HepG2 (cell line): ENCODE results near the gene TRAF3.

Source experiments
- BCL6 ChIP-seq: IDR thresholded peaks from 2 replicates; pipeline ENCODE4 v1.6.1; 2016; ENCODE audit warnings: missing genetic modification reagents, missing compliant biosample characterization
- FOXK1 ChIP-seq: sonication (generic); formaldehyde crosslinking; IDR thresholded peaks from 2 replicates; pipeline ENCODE4 v1.4.0; 2020; ENCODE audit warnings: low read depth, missing genetic modification reagents, borderline replicate concordance
- UBTF ChIP-seq: sonication (generic); formaldehyde crosslinking; IDR thresholded peaks from 2 replicates; pipeline ENCODE4 v1.4.0; 2020; ENCODE audit warnings: mild to moderate bottlenecking, missing genetic modification reagents
- ZFP91 ChIP-seq: sonication (generic); formaldehyde crosslinking; IDR thresholded peaks from 2 replicates; pipeline ENCODE4 v1.9.0; 2022; ENCODE audit warnings: missing genetic modification reagents, mild to moderate bottlenecking, borderline replicate concordance

- TF ChIP-seq UBTF (no peak), FOXK1 (CRISPR knock-in tag) (no peak), BCL6 (CRISPR knock-in tag) (no peak), ZFP91 (CRISPR knock-in tag) (no peak)
Observed at GRCh38 chr14:102863381-102863780, 86.1 kb downstream of the TRAF3 start.
